Fibroblast of villous mesenchyme (primary cell): ENCODE results near the gene FDPS. TPM values are rescaled to one million over a fixed set of nuclear protein-coding genes. Genes with fewer than 3 reads are reported as not detected.
"Not testable (repeated sequence)": the region's sequence is repeated elsewhere in the genome, so short reads cannot be mapped to it uniquely, and the experiment has no call there.

Source experiments
- DNase-seq: peaks from one replicate; pipeline ENCODE4 v3.0.0-alpha.2; 2010; ENCODE audit warnings: low read depth
- H3K4me3 ChIP-seq: 2 replicates; pipeline ENCODE4 v1.5.1; 2011; ENCODE audit warnings: low read depth, mild to moderate bottlenecking, low read length
- CTCF ChIP-seq: IDR thresholded peaks from 2 replicates; pipeline ENCODE4 v1.5.1; 2012; ENCODE audit warnings: low read depth, mild to moderate bottlenecking, low read length; ENCODE audit not compliant: insufficient read depth
- total RNA-seq: library from RNA; depleted of rRNA; stranded (reverse); fragments of >200 nt; gene quantifications from 2 replicates; pipeline ENCODE4 v1.2.3, GENCODE V29; 2012

Gene FDPS
- total RNA-seq, 1 donor, result 427 TPM

DNA sequence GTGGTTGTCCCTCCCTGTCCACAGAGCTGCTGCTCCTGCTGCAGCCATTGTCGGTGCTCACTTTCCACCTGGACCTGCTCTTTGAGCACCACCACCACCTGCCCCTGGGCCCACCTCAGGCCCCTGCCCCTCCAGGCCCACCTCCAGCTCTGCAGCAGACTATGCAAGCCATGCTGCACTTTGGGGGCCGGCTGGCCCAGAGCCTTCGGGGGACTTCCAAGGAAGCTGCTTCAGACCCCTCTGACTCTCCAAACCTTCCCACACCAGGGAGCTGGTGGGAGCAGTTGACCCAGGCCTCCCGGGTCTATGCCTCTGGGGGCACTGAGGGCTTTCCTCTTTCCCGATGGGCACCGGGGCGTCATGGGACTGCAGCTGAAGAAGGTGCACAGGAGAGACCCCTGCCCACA, 18.0 kb downstream of the FDPS start:
- no peak for DNase-seq
- TF ChIP-seq CTCF, result no peak
- H3K4me3 ChIP-seq, result no peak overlapping the region

DNA sequence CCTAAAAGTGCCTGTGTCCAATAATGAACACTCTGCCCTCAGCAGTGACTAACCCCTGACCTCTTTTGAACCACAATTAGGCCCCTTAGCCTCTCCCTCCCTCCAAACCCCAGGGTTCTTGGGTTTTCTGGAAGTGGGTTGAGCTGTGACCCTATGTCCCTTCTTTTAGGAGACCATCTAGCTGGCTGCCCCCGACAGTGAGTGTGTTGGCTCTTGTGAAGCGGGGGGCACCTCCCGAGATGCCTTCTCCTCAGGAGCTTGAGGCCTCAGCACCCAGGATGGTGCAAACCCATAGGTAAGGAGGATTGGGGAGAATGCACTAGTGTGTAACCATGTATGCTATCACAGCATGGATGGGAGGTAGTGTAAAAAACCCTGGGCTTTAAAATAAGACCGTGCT, 19.3 kb downstream of the FDPS start:
- no peak for DNase-seq
- TF ChIP-seq CTCF, result no peak

DNA sequence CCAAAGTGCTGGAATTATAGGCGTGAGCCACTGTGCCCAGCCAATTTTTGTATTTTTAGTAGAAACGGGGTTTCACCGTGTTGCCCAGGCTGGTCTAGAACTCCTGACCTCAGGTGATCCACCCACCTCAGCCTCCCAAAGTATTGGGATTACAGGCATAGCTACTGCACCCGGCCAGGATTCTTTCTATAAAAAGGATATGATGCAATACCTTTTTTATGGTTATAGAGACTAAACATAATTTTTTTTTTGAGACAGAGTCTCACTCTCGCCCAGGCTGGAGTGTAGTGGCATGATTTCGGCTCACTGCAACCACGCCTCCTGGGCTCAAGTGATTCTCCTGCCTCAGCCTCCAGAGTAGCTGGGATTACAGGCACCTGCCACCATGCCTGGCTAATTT, 20.2 kb downstream of the FDPS start:
- H3K4me3 ChIP-seq, result not testable (repeated sequence)
- peak; percentile 22 for DNase-seq

More for the DNA sequence above, 19.3 kb downstream of the FDPS start:
- no peak overlapping the region for H3K4me3 ChIP-seq

GRCh38 chr1:155329980-155330598, 21.4 kb downstream of the FDPS start:
- H3K4me3 ChIP-seq, result no peak overlapping the region
- DNase-seq, result no peak
- no peak for TF ChIP-seq CTCF

- no peak for DNase-seq
Observed at GRCh38 chr1:155334962-155335361, 26.3 kb downstream of the FDPS start.

DNA sequence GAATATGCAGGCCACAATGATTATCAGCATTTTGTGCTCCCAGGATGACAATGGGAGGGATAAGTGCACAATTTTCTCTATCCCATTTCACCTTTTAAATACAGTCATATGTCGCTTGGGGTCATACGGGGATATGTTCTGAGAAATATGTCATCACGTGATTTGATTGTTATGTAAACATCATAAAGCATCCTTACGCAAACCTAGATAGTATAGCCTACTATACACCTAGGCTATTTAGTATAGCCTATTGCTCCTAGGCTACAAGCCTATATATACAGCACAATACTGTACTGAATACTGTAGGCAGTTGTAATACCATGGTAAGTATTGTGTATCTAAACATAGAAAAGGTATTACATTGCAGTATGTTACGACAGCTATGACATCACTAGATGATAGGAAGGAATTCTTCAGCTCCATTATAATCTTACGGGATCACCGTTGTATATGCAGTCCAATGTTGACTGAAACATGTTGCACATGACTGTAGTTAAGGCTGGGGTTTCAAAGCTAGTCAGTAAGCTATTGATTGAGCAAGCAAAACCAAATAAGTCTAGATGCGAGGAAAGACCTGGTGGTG, 30.9 kb downstream of the FDPS start:
- DNase-seq, result peak; percentile 44
- no peak for TF ChIP-seq CTCF

More at GRCh38 chr1:155334962-155335361, 26.3 kb downstream of the FDPS start:
- TF ChIP-seq CTCF, result no peak
- H3K4me3 ChIP-seq, result no peak overlapping the region

DNA sequence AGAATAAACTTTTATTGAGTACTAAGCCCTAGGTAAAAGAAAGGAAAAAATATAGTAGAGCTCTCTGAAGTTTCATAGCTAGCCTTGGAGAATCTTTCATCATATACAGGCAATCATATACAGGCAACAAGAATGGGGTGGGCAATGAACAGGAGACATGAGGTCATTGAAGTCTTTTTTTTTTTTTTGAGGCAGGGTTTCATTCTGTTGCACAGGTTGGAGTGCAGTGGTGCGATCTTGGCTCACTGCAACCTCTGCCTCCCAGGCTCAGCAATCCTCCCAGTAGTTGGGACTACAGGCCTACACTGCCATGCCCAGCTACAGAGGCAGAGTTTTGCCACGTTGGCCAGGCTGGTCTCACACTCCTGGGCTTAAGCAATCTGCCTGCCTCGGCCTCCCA, 34.2 kb downstream of the FDPS start:
- no peak for TF ChIP-seq CTCF
- DNase-seq, result no peak
- H3K4me3 ChIP-seq, result no peak overlapping the region

More for the DNA sequence above, 30.9 kb downstream of the FDPS start:
- no peak overlapping the region for H3K4me3 ChIP-seq
